ENCODE results near the gene COQ7. TPM values are rescaled to one million over a fixed set of nuclear protein-coding genes. Genes with fewer than 3 reads are reported as not detected.

COQ7 gene
- total and polyA plus RNA-seq, 8 donors, result 6.9 to 12.6 (median 10.1) TPM

- H3K36me3 ChIP-seq, result no peaks in the 10 kb centered on the region
- no peak overlapping the region for H3K27ac ChIP-seq
- H3K4me1 ChIP-seq, result no peaks in the 10 kb centered on the region
- H3K27me3 ChIP-seq, result no peaks in the 10 kb centered on the region
- DNase-seq (no peak), ATAC-seq (no peak), FAIRE-seq (no peak)
- WGBS, 2 donors, result 66 to 69% methylated on average over 4 of the region's 4 CpGs
- H3K9me3 ChIP-seq, result no peaks in the 10 kb centered on the region
- intact Hi-C loops (cut with DNase I), result no loop called here
- no peak for TF ChIP-seq CTCF (IDR thresholded peaks at IDR 0.05)
- H3K4me3 ChIP-seq, result no peak overlapping the region
These were observed 35.7 kb upstream of the COQ7 start for GRCh38 chr16:19031738-19032137.

GRCh38 chr16:19033761-19034160 lies 33.7 kb upstream of the COQ7 start:
- FAIRE-seq (no peak), DNase-seq (no peak), ATAC-seq (no peak)
- intact Hi-C loops (cut with DNase I), result no loop called here
- no peaks in the 10 kb centered on the region for H3K9me3 ChIP-seq
- no peak for TF ChIP-seq CTCF (IDR thresholded peaks at IDR 0.05)
- H3K27ac ChIP-seq, result no peak overlapping the region
- WGBS, 2 donors, result 76 to 94% methylated on average over 1 of the region's 1 CpG
- no peaks in the 10 kb centered on the region for H3K4me1 ChIP-seq
- no peak overlapping the region for H3K4me3 ChIP-seq
- H3K27me3 ChIP-seq, result no peaks in the 10 kb centered on the region
- H3K36me3 ChIP-seq, result no peaks in the 10 kb centered on the region

- TF ChIP-seq CTCF (IDR thresholded peaks at IDR 0.05), result no peak
- no peak for ATAC-seq
- FAIRE-seq, result no peak
These were observed 27.0 kb upstream of the COQ7 start for GRCh38 chr16:19040400-19040799.

GRCh38 chr16:19044769-19045168 lies 22.6 kb upstream of the COQ7 start:
- intact Hi-C loops (cut with DNase I), result no loop called here
- TF ChIP-seq CTCF (IDR thresholded peaks at IDR 0.05), result no peak
- ATAC-seq (no peak), DNase-seq (no peak), FAIRE-seq (no peak)
- H3K27me3 ChIP-seq, result no peaks in the 10 kb centered on the region
- H3K36me3 ChIP-seq, result no peaks in the 10 kb centered on the region
- H3K4me3 ChIP-seq, result no peak overlapping the region
- no peaks in the 10 kb centered on the region for H3K4me1 ChIP-seq
- no peak overlapping the region for H3K27ac ChIP-seq
- WGBS, 2 donors, result 89 to 95% methylated on average over 11 of the region's 11 CpGs
- H3K9me3 ChIP-seq, result no peaks in the 10 kb centered on the region

More at GRCh38 chr16:19040400-19040799, 27.0 kb upstream of the COQ7 start:
- Histone ChIP-seq H3K27ac (no peak overlapping the region), H3K27me3 (no peaks in the 10 kb centered on the region), H3K9me3 (no peaks in the 10 kb centered on the region), H3K4me1 (no peaks in the 10 kb centered on the region), H3K4me3 (no peak overlapping the region), H3K36me3 (no peaks in the 10 kb centered on the region)
- WGBS, 2 donors, result 83 to 95% methylated on average over 2 of the region's 2 CpGs
- DNase-seq, result no peak
- intact Hi-C loops (cut with DNase I), result no loop called here

- Histone ChIP-seq H3K27ac (no peak overlapping the region), H3K4me3 (no peak overlapping the region), H3K27me3 (no peaks in the 10 kb centered on the region), H3K36me3 (no peaks in the 10 kb centered on the region), H3K9me3 (no peaks in the 10 kb centered on the region), H3K4me1 (no peaks in the 10 kb centered on the region)
- 80 to 90% methylated on average over 2 of the region's 2 CpGs for WGBS, 2 donors
- ATAC-seq (no peak), FAIRE-seq (no peak), DNase-seq (no peak)
- intact Hi-C loops (cut with DNase I), result no loop called here
- no peak for TF ChIP-seq CTCF (IDR thresholded peaks at IDR 0.05)
These were observed 21.4 kb upstream of the COQ7 start for GRCh38 chr16:19046062-19046461.

All from pancreas (tissue), 10 donors.